GM12892 (cell line): Measurements from ENCODE around the gene PRORP.

Source experiments
- POLR2A ChIP-seq: IDR thresholded peaks from 2 replicates; pipeline ENCODE4 v1.6.1; 2011; ENCODE audit warnings: low read depth, low read length, control low read depth
- POLR2AphosphoS5 ChIP-seq: IDR thresholded peaks from 2 replicates; pipeline ENCODE4 v1.6.1; 2011; ENCODE audit warnings: low read depth, low read length, control low read depth

- TF ChIP-seq POLR2A, result no peak
- TF ChIP-seq POLR2AphosphoS5, result no peak
Observed at GRCh38 chr14:35117112-35117511, 5.2 kb upstream of the PRORP start.
